ENCODE results near the gene ATP8A2. TPM values are rescaled to one million over a fixed set of nuclear protein-coding genes. Genes with fewer than 3 reads are reported as not detected.

Gene ATP8A2
- total RNA-seq, 2 donors from 2014 or later, result 0.10 to 0.64 TPM

DNA sequence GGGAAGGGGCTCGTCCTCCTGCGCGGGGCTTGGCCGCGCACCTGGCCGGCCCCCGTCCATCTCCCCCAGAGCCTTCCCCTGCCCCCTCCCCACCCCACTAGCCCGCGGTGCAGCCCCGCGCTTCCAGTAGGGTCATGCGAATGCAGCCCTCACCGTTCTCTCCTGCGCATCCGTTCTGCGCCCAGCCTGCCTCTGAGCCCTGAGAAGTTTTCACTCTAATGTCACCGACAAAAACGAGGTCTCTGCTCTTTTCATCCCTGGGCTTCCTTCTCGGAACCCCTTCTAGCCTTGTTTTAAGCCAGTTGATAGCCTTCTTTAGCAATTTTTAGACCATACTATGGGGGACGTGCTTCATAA lies 97.4 kb downstream of the ATP8A2 start:
- no peak overlapping the region for H3K4me3 ChIP-seq
- no peak overlapping the region for H3K27ac ChIP-seq
- no peaks in the 10 kb centered on the region for H3K9me3 ChIP-seq
- intact Hi-C loops (cut with DNase I), result no loop called here
- H3K27me3 ChIP-seq, result no peaks in the 10 kb centered on the region
- TF ChIP-seq, protein P1, sequence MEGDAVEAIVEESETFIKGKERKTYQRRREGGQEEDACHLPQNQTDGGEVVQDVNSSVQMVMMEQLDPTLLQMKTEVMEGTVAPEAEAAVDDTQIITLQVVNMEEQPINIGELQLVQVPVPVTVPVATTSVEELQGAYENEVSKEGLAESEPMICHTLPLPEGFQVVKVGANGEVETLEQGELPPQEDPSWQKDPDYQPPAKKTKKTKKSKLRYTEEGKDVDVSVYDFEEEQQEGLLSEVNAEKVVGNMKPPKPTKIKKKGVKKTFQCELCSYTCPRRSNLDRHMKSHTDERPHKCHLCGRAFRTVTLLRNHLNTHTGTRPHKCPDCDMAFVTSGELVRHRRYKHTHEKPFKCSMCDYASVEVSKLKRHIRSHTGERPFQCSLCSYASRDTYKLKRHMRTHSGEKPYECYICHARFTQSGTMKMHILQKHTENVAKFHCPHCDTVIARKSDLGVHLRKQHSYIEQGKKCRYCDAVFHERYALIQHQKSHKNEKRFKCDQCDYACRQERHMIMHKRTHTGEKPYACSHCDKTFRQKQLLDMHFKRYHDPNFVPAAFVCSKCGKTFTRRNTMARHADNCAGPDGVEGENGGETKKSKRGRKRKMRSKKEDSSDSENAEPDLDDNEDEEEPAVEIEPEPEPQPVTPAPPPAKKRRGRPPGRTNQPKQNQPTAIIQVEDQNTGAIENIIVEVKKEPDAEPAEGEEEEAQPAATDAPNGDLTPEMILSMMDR (IDR thresholded peaks at IDR 0.05), result no peak
- H3K9ac ChIP-seq (ENCODE audit: low read depth in 2 of 2, low read length in 2 of 2), result no peak overlapping the region
- H3K36me3 ChIP-seq, result no peaks in the 10 kb centered on the region
- DNase-seq, result no peak
- H3K4me1 ChIP-seq, result no peaks in the 10 kb centered on the region

DNA sequence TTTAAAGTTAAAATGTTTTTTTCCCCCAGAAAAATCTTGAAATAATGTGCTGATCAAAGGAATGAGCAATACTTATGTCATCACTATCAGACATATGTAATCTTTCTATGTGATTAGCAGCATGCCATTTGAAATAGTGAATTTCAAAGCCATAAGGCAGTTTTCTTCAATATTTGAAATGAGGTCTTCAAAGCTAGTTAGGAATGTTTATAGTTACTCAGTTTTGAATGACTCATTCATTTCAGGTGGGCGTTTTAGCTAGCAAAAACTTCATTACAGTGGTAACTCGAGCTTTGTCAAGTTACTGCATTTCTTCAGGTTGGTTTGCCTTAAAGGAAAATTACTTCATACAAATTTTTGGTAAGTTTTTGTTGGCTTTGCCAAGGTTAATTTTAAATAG lies 102.1 kb downstream of the ATP8A2 start:
- no peaks in the 10 kb centered on the region for H3K27me3 ChIP-seq
- intact Hi-C loops (cut with DNase I), result no loop called here
- DNase-seq, result no peak

DNA sequence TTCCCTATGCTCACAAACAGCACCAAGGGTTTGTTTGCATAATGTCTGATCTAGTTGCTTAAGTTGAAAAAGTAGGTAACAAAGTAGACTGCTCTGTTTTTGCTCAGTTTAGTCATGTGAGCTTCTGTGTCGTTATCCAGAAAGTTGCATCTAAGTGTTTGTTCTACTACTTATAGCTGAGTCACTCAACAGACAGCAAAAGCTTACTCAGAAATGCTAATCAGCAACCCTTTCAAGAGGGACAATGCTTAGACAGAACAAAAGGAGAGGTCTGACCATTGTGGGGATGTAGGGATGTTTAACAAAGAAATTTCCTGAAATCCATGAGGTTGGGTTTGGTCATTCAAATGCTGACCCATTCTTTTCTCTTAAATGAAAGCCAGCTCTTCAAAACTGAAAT lies 106.4 kb downstream of the ATP8A2 start:
- Histone ChIP-seq H3K9me3 (no peaks in the 10 kb centered on the region), H3K27me3 (no peaks in the 10 kb centered on the region), H3K4me1 (no peaks in the 10 kb centered on the region), H3K9ac (ENCODE audit: low read depth in 2 of 2, low read length in 2 of 2) (no peak overlapping the region), H3K36me3 (no peaks in the 10 kb centered on the region), H3K27ac (no peak overlapping the region), H3K4me3 (no peak overlapping the region)
- intact Hi-C loops (cut with DNase I), result no loop called here
- TF ChIP-seq, protein P1 (IDR thresholded peaks at IDR 0.05), result no peak
- no peak for DNase-seq

More for the DNA sequence above, 102.1 kb downstream of the ATP8A2 start:
- no peak overlapping the region for H3K4me3 ChIP-seq
- H3K4me1 ChIP-seq, result no peaks in the 10 kb centered on the region
- TF ChIP-seq, protein P1 (IDR thresholded peaks at IDR 0.05), result no peak
- no peak overlapping the region for H3K27ac ChIP-seq
- H3K9me3 ChIP-seq, result no peaks in the 10 kb centered on the region
- H3K9ac ChIP-seq (ENCODE audit: low read depth in 2 of 2, low read length in 2 of 2), result no peak overlapping the region
- no peaks in the 10 kb centered on the region for H3K36me3 ChIP-seq

DNA sequence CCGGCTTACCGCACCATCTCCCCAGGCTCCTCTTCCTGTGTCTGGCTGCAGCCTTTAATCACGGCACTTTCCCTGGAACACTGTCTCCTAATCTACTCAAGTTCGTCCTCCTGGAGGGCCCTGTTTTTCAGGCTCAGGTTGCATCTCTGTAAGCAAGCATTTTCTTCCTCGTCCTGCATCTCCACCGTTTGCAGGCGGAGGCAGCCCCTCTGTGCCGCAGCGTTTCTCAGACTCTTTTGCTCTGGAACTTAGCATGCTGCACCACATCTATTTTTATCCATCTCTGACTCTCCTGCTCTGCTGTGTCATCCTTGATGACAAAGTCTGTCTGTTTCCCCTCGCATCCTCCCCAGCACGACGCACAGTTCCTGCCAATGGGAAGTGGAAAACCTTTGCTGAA lies 117.5 kb downstream of the ATP8A2 start:
- Histone ChIP-seq H3K9ac (ENCODE audit: low read depth in 2 of 2, low read length in 2 of 2) (no peak overlapping the region), H3K4me3 (no peak overlapping the region), H3K27me3 (no peaks in the 10 kb centered on the region), H3K4me1 (no peaks in the 10 kb centered on the region), H3K27ac (no peak overlapping the region), H3K9me3 (no peaks in the 10 kb centered on the region), H3K36me3 (no peaks in the 10 kb centered on the region)
- TF ChIP-seq, protein P1 (IDR thresholded peaks at IDR 0.05), result no peak
- intact Hi-C loops (cut with DNase I), result no loop called here
- DNase-seq, result no peak

DNA sequence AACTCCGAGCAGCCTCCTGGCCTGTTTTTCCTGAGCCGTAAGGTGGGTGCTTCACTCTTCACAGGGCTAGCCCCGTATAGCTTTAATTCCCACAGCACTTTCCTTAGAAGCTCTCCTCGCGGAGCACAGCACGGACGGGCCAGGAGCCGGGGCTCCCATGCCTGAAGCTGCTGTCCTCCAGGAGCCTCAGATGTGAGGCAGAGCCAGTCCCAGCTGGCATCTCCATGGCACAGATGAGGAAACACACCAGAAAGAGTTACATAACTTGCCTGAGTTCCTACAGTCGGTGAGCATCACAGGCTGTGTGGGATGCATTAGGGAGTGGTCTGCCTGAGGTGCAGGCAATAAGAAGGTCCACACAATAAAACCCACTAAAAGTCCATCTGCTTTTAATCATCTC lies 118.5 kb downstream of the ATP8A2 start:
- Histone ChIP-seq H3K4me3 (no peak overlapping the region), H3K4me1 (no peaks in the 10 kb centered on the region), H3K27me3 (no peaks in the 10 kb centered on the region), H3K36me3 (no peaks in the 10 kb centered on the region), H3K27ac (no peak overlapping the region), H3K9me3 (no peaks in the 10 kb centered on the region), H3K9ac (ENCODE audit: low read depth in 2 of 2, low read length in 2 of 2) (no peak overlapping the region)
- TF ChIP-seq, protein P1 (IDR thresholded peaks at IDR 0.05), result no peak
- intact Hi-C loops (cut with DNase I), result no loop called here
- DNase-seq, result no peak
